PC-9 (cell line): ENCODE data around the gene IGSF21. TPM values are rescaled to one million over a fixed set of nuclear protein-coding genes. Genes with fewer than 3 reads are reported as not detected.

Experiments used
- BruUV-seq: library from RNA; stranded (reverse); fragments of 400-500 nt; replicated peaks from 2 replicates; lab custom pipeline; 2021; lab: Mats Ljungman, UMichigan
- CTCF ChIA-PET: fragments of 300-600 bp; sonication (Branson Sonifier 250); formaldehyde crosslinking; loops from one replicate; lab custom pipeline; 2022; ENCODE audit warnings: antibody characterized with exemption; lab: Charles Lee
- POLR2A ChIA-PET: fragments of 300-600 bp; sonication (Branson Sonifier 250); formaldehyde crosslinking; loops from one replicate; lab custom pipeline; 2022; ENCODE audit warnings: antibody characterized with exemption; ENCODE audit not compliant: unreplicated experiment; lab: Charles Lee
- DNase-seq, 2 experiments: peaks; one replicate each; pipeline versions ENCODE4 v3.0.0 to v3.0.0-alpha.2; 2015 to 2022; ENCODE audit warnings: mixed read lengths in 1 of 2
- H2AFZ ChIP-seq: fragments of 200-600 bp; sonication (generic); 2 replicates; pipeline ENCODE4 v1.8.1; 2017; ENCODE audit warnings: antibody characterized with exemption
- H3F3A ChIP-seq: fragments of 200-600 bp; sonication (generic); 2 replicates; pipeline ENCODE4 v1.8.1; 2017; ENCODE audit warnings: antibody characterized with exemption, mild to moderate bottlenecking, low read depth; ENCODE audit not compliant: insufficient read depth
- H3K27ac ChIP-seq: fragments of 200-600 bp; sonication (generic); 2 replicates; pipeline ENCODE4 v1.6.1; 2016; ENCODE audit warnings: mixed run types
- H3K27me3 ChIP-seq: fragments of 200-600 bp; sonication (generic); 2 replicates; pipeline ENCODE4 v1.6.1; 2016; ENCODE audit warnings: low read depth, mixed run types; ENCODE audit not compliant: insufficient read depth
- H3K36me3 ChIP-seq: fragments of 200-600 bp; sonication (generic); 2 replicates; pipeline ENCODE4 v1.6.1; 2016; ENCODE audit warnings: low read depth, mixed run types
- H3K4me1 ChIP-seq: fragments of 200-600 bp; sonication (generic); replicated peaks from 2 replicates; pipeline ENCODE4 v1.6.1; 2016; ENCODE audit warnings: mixed run types; ENCODE audit not compliant: insufficient read depth
- H3K4me2 ChIP-seq: fragments of 200-600 bp; sonication (generic); 2 replicates; pipeline ENCODE4 v1.6.1; 2017; ENCODE audit warnings: mixed run types
- H3K4me3 ChIP-seq: fragments of 200-600 bp; sonication (generic); 2 replicates; pipeline ENCODE4 v1.6.1; 2016; ENCODE audit warnings: mixed run types
- H3K79me2 ChIP-seq: fragments of 200-600 bp; sonication (generic); 2 replicates; pipeline ENCODE4 v1.6.1; 2017; ENCODE audit warnings: low read depth, mixed run types
- H3K9me2 ChIP-seq: fragments of 200-600 bp; sonication (generic); 2 replicates; pipeline ENCODE4 v1.8.1; 2017; ENCODE audit warnings: mild to moderate bottlenecking; ENCODE audit not compliant: insufficient read depth
- H3K9me3 ChIP-seq: fragments of 200-600 bp; sonication (generic); 2 replicates; pipeline ENCODE4 v1.8.1; 2016; ENCODE audit warnings: low read depth; ENCODE audit not compliant: insufficient read depth
- H4K20me1 ChIP-seq: fragments of 200-600 bp; sonication (generic); 2 replicates; pipeline ENCODE4 v1.8.1; 2017; ENCODE audit not compliant: insufficient read depth
- EZH2 ChIP-seq: fragments of 200-600 bp; sonication (generic); IDR thresholded peaks from 2 replicates; pipeline ENCODE4 v1.8.0; 2017; ENCODE audit warnings: antibody characterized with exemption, low read depth
- intact Hi-C: fragments of 100-400 bp; cut with micrococcal nuclease; formaldehyde crosslinking; loops from one replicate; pipeline ENCODE4 v1.10.0; 2022; ENCODE audit not compliant: unreplicated experiment
- total RNA-seq: library from RNA; stranded (reverse); gene quantifications from 2 replicates; pipeline ENCODE4 v1.2.3, GENCODE V29; 2021
- TF ChIP-seq, protein P1 (sequence below): fragments of 200-600 bp; sonication (generic); conservative IDR thresholded peaks from 2 replicates; pipeline ENCODE4 v1.6.1; 2017; ENCODE audit warnings: mixed run types, antibody characterized with exemption, mild to moderate bottlenecking, moderate library complexity

Gene IGSF21
- total RNA-seq, 1 experiment from 2014 or later = not detected

DNA sequence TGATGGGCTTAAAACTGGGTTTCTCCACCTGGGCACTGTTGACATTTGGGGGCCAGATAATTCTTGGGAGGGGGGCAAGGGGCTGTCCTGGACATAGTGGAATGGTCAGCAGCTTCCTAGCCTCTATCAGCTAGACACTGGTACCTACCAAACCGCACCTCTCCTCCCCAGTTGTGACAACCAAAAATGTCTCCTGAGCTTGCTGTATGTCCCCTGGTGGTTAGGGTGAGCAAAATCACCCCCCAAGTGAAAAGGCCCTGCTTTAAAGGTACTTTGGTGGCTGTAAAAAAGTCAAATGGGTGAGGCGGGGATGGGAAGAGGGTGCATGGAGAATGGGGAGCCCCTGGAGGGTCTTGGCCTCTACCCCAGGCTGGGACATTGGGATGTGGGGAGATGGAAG is 182.0 kb downstream of the IGSF21 start:
- DNase-seq = no peak
- TF ChIP-seq, protein P1, sequence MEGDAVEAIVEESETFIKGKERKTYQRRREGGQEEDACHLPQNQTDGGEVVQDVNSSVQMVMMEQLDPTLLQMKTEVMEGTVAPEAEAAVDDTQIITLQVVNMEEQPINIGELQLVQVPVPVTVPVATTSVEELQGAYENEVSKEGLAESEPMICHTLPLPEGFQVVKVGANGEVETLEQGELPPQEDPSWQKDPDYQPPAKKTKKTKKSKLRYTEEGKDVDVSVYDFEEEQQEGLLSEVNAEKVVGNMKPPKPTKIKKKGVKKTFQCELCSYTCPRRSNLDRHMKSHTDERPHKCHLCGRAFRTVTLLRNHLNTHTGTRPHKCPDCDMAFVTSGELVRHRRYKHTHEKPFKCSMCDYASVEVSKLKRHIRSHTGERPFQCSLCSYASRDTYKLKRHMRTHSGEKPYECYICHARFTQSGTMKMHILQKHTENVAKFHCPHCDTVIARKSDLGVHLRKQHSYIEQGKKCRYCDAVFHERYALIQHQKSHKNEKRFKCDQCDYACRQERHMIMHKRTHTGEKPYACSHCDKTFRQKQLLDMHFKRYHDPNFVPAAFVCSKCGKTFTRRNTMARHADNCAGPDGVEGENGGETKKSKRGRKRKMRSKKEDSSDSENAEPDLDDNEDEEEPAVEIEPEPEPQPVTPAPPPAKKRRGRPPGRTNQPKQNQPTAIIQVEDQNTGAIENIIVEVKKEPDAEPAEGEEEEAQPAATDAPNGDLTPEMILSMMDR = no peak
- TF ChIP-seq EZH2 = no peak
- no TSS peak for BruUV-seq
- Histone ChIP-seq H3K27ac (no peak overlapping the region), H3K9me2 (no peaks in the 10 kb centered on the region), H4K20me1 (no peaks in the 10 kb centered on the region), H3K4me2 (no peak overlapping the region), H3K9me3 (no peaks in the 10 kb centered on the region), H3K27me3 (peaks cover 80% of the 10 kb centered on the region), H3K79me2 (no peaks in the 10 kb centered on the region), H3F3A (no peaks in the 10 kb centered on the region), H3K36me3 (no peaks in the 10 kb centered on the region), H3K4me3 (no peak overlapping the region), H3K4me1 (no peaks in the 10 kb centered on the region), H2AFZ (no peak overlapping the region)
- POLR2A ChIA-PET = no interaction called here
- CTCF ChIA-PET = no interaction called here
- intact Hi-C loops = no loop called here

DNA sequence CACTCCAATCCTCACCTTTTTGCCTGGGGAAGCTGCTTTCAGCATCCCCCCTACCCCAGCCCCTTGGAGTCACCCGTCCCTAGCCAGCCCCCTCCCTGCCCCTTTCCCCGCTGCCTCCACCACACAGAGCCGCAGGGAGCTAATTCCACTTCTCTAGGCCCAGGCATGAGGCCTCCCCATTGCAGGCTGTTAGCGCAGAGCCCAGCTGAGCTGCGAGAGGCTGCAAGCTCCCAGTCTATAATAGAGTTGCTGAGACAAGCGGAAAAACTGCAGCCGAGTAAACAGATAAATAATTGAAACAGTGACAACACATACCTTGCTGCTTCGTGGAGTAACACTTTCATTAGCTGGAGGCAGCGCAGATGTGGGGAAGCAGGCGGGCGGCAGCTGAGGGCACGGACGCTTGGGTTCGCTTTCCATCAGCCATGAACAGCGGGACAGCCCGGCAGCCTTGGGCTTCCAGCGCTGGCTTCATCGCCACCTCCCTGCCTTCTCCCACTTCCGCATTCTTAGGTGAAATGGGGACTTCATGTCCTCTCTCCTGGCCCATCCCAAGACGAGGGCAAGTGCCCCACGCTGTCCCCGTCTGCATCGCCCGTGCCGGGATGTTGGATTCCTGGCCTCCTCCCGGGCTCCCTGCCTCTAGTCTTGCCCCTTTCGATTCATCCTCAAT is 183.3 kb downstream of the IGSF21 start:
- H3K4me3 ChIP-seq = no peak overlapping the region
- H3K9me3 ChIP-seq = no peaks in the 10 kb centered on the region
- H3K9me2 ChIP-seq = no peaks in the 10 kb centered on the region
- no peak for DNase-seq
- intact Hi-C loops = no loop called here
- no peaks in the 10 kb centered on the region for H3F3A ChIP-seq
- TF ChIP-seq, protein P1 = no peak
- no peak for TF ChIP-seq EZH2
- H3K36me3 ChIP-seq = no peaks in the 10 kb centered on the region
- peaks cover 78% of the 10 kb centered on the region for H3K27me3 ChIP-seq
- no peak overlapping the region for H3K4me2 ChIP-seq
- BruUV-seq = no TSS peak
- POLR2A ChIA-PET = no interaction called here
- no peaks in the 10 kb centered on the region for H3K79me2 ChIP-seq
- H3K27ac ChIP-seq = no peak overlapping the region
- H4K20me1 ChIP-seq = no peaks in the 10 kb centered on the region
- no peaks in the 10 kb centered on the region for H3K4me1 ChIP-seq
- no peak overlapping the region for H2AFZ ChIP-seq
- CTCF ChIA-PET = no interaction called here

DNA sequence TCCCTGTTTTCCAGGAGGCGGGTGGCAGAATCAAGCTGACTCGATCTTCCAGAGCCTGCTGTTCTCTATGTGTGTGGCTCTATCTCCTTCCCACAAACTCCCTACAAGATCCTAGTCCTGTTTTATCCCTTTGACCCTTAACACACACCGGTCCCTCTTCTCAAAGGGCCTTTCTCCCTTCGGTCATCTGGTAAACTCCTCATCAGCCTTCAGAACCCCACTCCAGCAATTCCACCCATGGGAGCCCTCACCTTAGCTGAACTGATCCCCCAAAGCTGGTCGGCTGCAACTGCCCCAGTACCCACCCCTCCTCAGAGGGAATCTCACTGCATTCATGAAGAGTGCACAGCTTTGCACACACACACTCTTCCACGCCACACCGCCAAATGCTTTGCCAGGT is 184.9 kb downstream of the IGSF21 start:
- Histone ChIP-seq H3K9me2 (no peaks in the 10 kb centered on the region), H3K9me3 (no peaks in the 10 kb centered on the region), H3K4me1 (no peaks in the 10 kb centered on the region), H3K27ac (no peak overlapping the region), H3K79me2 (no peaks in the 10 kb centered on the region), H3K4me2 (no peak overlapping the region), H3K36me3 (no peaks in the 10 kb centered on the region), H3K4me3 (no peak overlapping the region), H3K27me3 (peaks cover 86% of the 10 kb centered on the region), H2AFZ (no peak overlapping the region), H4K20me1 (no peaks in the 10 kb centered on the region), H3F3A (no peaks in the 10 kb centered on the region)
- POLR2A ChIA-PET = no interaction called here
- no peak for TF ChIP-seq EZH2
- TF ChIP-seq, protein P1 = no peak
- no TSS peak for BruUV-seq
- intact Hi-C loops = no loop called here
- CTCF ChIA-PET = no interaction called here
- no peak for DNase-seq
